Kidney tubule cell (primary cell): ENCODE data around the gene CEP135.
"Not testable (repeated sequence)": the region's sequence is repeated elsewhere in the genome, so short reads cannot be mapped to it uniquely, and the experiment has no call there.

Experiments used
- DNase-seq: peaks from one replicate; pipeline ENCODE4 v3.0.0-alpha.2; 2018; ENCODE audit warnings: low spot score

The CEP135 gene

GRCh38 chr4:55939421-55939820 lies 9.3 kb upstream of the CEP135 start:
- DNase-seq, result no peak

GRCh38 chr4:55941881-55942396 lies 6.8 kb upstream of the CEP135 start:
- DNase-seq, result no peak

- DNase-seq, result no peak
Observed at GRCh38 chr4:55947254-55947882, 1.4 kb upstream of the CEP135 start.

- peak; percentile 90 for DNase-seq
Observed at GRCh38 chr4:55947912-55948725, 626 bp upstream of the CEP135 start.

GRCh38 chr4:55949482-55949802 lies 697 bp downstream of the CEP135 start:
- no peak for DNase-seq

GRCh38 chr4:55951191-55951922 lies 2.6 kb downstream of the CEP135 start:
- no peak for DNase-seq

GRCh38 chr4:55955710-55956109 lies 7.0 kb downstream of the CEP135 start:
- no peak for DNase-seq

- no peak for DNase-seq
Observed at GRCh38 chr4:55959655-55960054, 10.9 kb downstream of the CEP135 start.

- no peak for DNase-seq
Observed at GRCh38 chr4:55964046-55964445, 15.3 kb downstream of the CEP135 start.

GRCh38 chr4:55965585-55965984 lies 16.8 kb downstream of the CEP135 start:
- DNase-seq, result no peak

- DNase-seq, result not testable (repeated sequence)
Observed at GRCh38 chr4:55966324-55966723, 17.6 kb downstream of the CEP135 start.

- DNase-seq, result no peak
Observed at GRCh38 chr4:55967376-55967775, 18.6 kb downstream of the CEP135 start.

- DNase-seq, result no peak
Observed at GRCh38 chr4:55973650-55974049, 24.9 kb downstream of the CEP135 start.

GRCh38 chr4:55977811-55978210 lies 29.1 kb downstream of the CEP135 start:
- DNase-seq, result no peak

GRCh38 chr4:55979562-55979961 lies 30.8 kb downstream of the CEP135 start:
- no peak for DNase-seq

- no peak for DNase-seq
Observed at GRCh38 chr4:55980725-55981124, 32.0 kb downstream of the CEP135 start.

- no peak for DNase-seq
Observed at GRCh38 chr4:55982976-55983375, 34.2 kb downstream of the CEP135 start.

- no peak for DNase-seq
Observed at GRCh38 chr4:55989766-55990165, 41.0 kb downstream of the CEP135 start.

GRCh38 chr4:55993994-55994663 lies 45.4 kb downstream of the CEP135 start:
- no peak for DNase-seq

- no peak for DNase-seq
Observed at GRCh38 chr4:55996646-55997045, 47.9 kb downstream of the CEP135 start.

GRCh38 chr4:56003606-56004005 lies 54.9 kb downstream of the CEP135 start:
- DNase-seq, result no peak

GRCh38 chr4:56004235-56004634 lies 55.5 kb downstream of the CEP135 start:
- DNase-seq, result no peak
